PC-3 (cell line): ENCODE data around the gene GLRX. TPM values are rescaled to one million over a fixed set of nuclear protein-coding genes. Genes with fewer than 3 reads are reported as not detected.
A peak's percentile ranks its signal among the peaks of the same experiment; 100 is the strongest.

Source experiments
- ATAC-seq: fragments of 200-7000 bp; cut with Tn5 transposase; 2 replicates; pipeline ENCODE4 v1.9.1; 2020; ENCODE audit warnings: mild to moderate bottlenecking, moderate library complexity
- Bru-seq: library from RNA; stranded (reverse); fragments of 400-500 nt; gene quantifications from one replicate; lab custom pipeline; 2021; lab: Mats Ljungman, UMichigan
- BruChase-seq, 2 experiments: library from RNA; stranded (reverse); fragments of 400-500 nt; gene quantifications; one replicate each; lab custom pipeline; 2021; lab: Mats Ljungman, UMichigan
- BruUV-seq: library from RNA; stranded (reverse); fragments of 400-500 nt; replicated peaks from 2 replicates; lab custom pipeline; 2021; lab: Mats Ljungman, UMichigan
- CTCF ChIA-PET: fragments of 300-600 bp; sonication (Branson Sonifier 250); formaldehyde crosslinking; loops from one replicate; lab custom pipeline; 2022; ENCODE audit warnings: antibody characterized with exemption; lab: Charles Lee
- POLR2A ChIA-PET: fragments of 300-600 bp; sonication (Branson Sonifier 250); formaldehyde crosslinking; loops from one replicate; lab custom pipeline; 2022; ENCODE audit warnings: antibody characterized with exemption; ENCODE audit not compliant: unreplicated experiment; lab: Charles Lee
- DNase-seq: peaks from one replicate; pipeline ENCODE4 v3.0.0-alpha.2; 2015
- H2AFZ ChIP-seq: fragments of 300-600 bp; sonication (generic); 2 replicates; pipeline ENCODE4 v1.6.0; 2016; ENCODE audit warnings: antibody characterized with exemption, low read length
- H3F3A ChIP-seq: fragments of 300-600 bp; sonication (generic); one replicate; pipeline ENCODE4 v1.6.0; 2017; ENCODE audit warnings: antibody characterized with exemption, low read length, control low read depth, mild to moderate bottlenecking; ENCODE audit not compliant: unreplicated experiment
- H3K27ac ChIP-seq: fragments of 300-600 bp; sonication (generic); 2 replicates; pipeline ENCODE4 v1.5.1; 2016; ENCODE audit warnings: mild to moderate bottlenecking, low read length
- H3K27me3 ChIP-seq: fragments of 300-600 bp; sonication (generic); 2 replicates; pipeline ENCODE4 v1.6.1; 2016; ENCODE audit warnings: low read length, mixed read lengths
- H3K36me3 ChIP-seq: fragments of 300-600 bp; sonication (generic); 2 replicates; pipeline ENCODE4 v1.6.1; 2016; ENCODE audit warnings: low read depth, mixed run types, low read length, mixed read lengths
- H3K4me1 ChIP-seq: fragments of 300-600 bp; sonication (generic); 2 replicates; pipeline ENCODE4 v1.5.1; 2016; ENCODE audit warnings: low read length; ENCODE audit not compliant: insufficient read depth
- H3K4me2 ChIP-seq: fragments of 300-600 bp; sonication (generic); 2 replicates; pipeline ENCODE4 v1.6.0; 2016; ENCODE audit warnings: low read length
- H3K4me3 ChIP-seq: fragments of 300-600 bp; sonication (generic); 2 replicates; pipeline ENCODE4 v1.5.1; 2016; ENCODE audit warnings: mild to moderate bottlenecking, low read length, mixed read lengths
- H3K79me2 ChIP-seq: fragments of 300-600 bp; sonication (generic); 2 replicates; pipeline ENCODE4 v1.6.1; 2017; ENCODE audit warnings: low read length, mixed read lengths
- H3K9ac ChIP-seq: fragments of 300-600 bp; sonication (generic); 2 replicates; pipeline ENCODE4 v1.6.0; 2016; ENCODE audit warnings: mild to moderate bottlenecking, low read length
- H3K9me2 ChIP-seq: fragments of 300-600 bp; sonication (generic); replicated peaks from 2 replicates; pipeline ENCODE4 v1.6.1; 2016; ENCODE audit warnings: mixed run types, low read length, mixed read lengths
- H3K9me3 ChIP-seq: fragments of 300-600 bp; sonication (generic); 2 replicates; pipeline ENCODE4 v1.6.1; 2016; ENCODE audit warnings: low read length, mixed read lengths
- H4K20me1 ChIP-seq: fragments of 300-600 bp; sonication (generic); 2 replicates; pipeline ENCODE4 v1.6.1; 2016; ENCODE audit warnings: low read length, mixed read lengths
- EZH2 ChIP-seq: fragments of 300-600 bp; sonication (generic); IDR thresholded peaks from one replicate; pipeline ENCODE4 v1.6.1; 2017; ENCODE audit warnings: antibody characterized with exemption, mild to moderate bottlenecking, low read length; ENCODE audit not compliant: unreplicated experiment
- EZH2phosphoT487 ChIP-seq: fragments of 300-600 bp; sonication (generic); IDR thresholded peaks from 2 replicates; pipeline ENCODE4 v1.6.1; 2018; ENCODE audit warnings: mild to moderate bottlenecking, antibody characterized with exemption, low read length, borderline replicate concordance
- intact Hi-C: fragments of 100-400 bp; cut with micrococcal nuclease; formaldehyde crosslinking; loops from 2 replicates; pipeline ENCODE4 v1.9.0; 2023
- long read RNA-seq: library from polyadenylated mRNA; unstranded; transcript quantifications from one replicate; pipeline ENCODE4 v2.0.0, GENCODE V29; 2021; ENCODE audit not compliant: unreplicated experiment
- total RNA-seq: library from RNA; depleted of rRNA; stranded (reverse); fragments of >200 nt; gene quantifications from 2 replicates; pipeline ENCODE4 v1.2.3, GENCODE V29; 2014; rRNA removed
- TF ChIP-seq, protein P1 (sequence below): fragments of 300-600 bp; sonication (generic); conservative IDR thresholded peaks from 2 replicates; pipeline ENCODE4 v1.5.1; 2017; ENCODE audit warnings: antibody characterized with exemption, low read depth, mild to moderate bottlenecking, low read length

Gene GLRX, protein sequence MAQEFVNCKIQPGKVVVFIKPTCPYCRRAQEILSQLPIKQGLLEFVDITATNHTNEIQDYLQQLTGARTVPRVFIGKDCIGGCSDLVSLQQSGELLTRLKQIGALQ
- total RNA-seq = 24.6 and 27.4 TPM in 2 replicates
- Bru-seq, nascent RNA = percentile 71 among the genes with signal in this experiment
- BruChase-seq, experiment 1, labeled RNA remaining after a 6-hour chase = percentile 78 among the genes with signal in this experiment
- percentile 76 among the genes with signal in this experiment for BruChase-seq, experiment 2, labeled RNA remaining after a 2-hour chase
- long read RNA-seq, transcript GLRX-204 (2 exons, 3,407 nt) = minor isoform, 16 of 179 reads
- long read RNA-seq, transcript GLRX-201 (3 exons, 1,211 nt) = major isoform, 138 of 179 reads
- long read RNA-seq, partial matches to known transcripts = 14 of 179 reads
- long read RNA-seq, other reads (novel, unspliced or antisense) = 3 of 179 reads

DNA sequence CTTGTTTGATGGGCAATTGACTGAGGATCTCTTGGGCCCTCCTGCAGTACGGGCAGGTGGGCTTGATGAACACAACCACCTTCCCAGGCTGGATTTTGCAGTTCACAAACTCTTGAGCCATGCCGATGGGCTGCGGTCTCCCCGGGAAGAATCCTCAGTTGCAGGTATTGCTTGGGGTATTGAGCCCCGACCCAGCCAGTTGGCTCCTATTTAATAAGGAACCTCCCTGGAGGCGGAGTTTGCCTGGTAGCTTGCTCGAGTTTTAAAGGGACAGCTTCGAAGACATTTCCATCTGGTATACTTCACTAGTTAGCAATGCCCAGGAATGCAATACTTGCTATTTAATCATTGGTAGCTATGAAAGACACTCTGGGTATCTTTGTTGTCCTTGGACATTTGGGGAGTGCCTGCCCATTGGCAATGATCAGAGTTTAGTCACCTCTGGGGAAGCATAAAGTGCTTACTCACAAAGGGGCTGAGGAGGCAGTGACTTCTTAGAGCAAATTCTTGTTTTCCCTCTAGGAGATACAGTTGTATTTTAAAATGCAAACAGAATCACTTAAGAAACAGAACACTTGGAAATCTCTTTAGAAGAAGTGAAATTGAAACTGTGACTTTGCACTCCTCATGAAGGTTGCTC, at the start of gene GLRX:
TSS of gene GLRX (minus strand) at position 185 of the 640 bp plus-strand sequence. CDS start at position 121, 64 bp downstream.
- BruUV-seq = no TSS peak
- Histone ChIP-seq H2AFZ (peak within 1 kb of the TSS; percentile 63), H3F3A (peaks cover 6% of the 10 kb centered on the region), H4K20me1 (no peaks in the 10 kb centered on the region), H3K9ac (peak within 1 kb of the TSS; percentile 69), H3K27ac (peak within 1 kb of the TSS; percentile 96), H3K9me3 (no peaks in the 10 kb centered on the region), H3K9me2 (no peaks in the 10 kb centered on the region), H3K27me3 (no peaks in the 10 kb centered on the region), H3K36me3 (no peaks in the 10 kb centered on the region), H3K79me2 (peaks cover 41% of the 10 kb centered on the region), H3K4me2 (peak within 1 kb of the TSS; percentile 87), H3K4me1 (peaks cover 34% of the 10 kb centered on the region), H3K4me3 (peak within 1 kb of the TSS; percentile 73)
- TF ChIP-seq EZH2 (no peak), EZH2phosphoT487 (no peak)
- TF ChIP-seq, protein P1, sequence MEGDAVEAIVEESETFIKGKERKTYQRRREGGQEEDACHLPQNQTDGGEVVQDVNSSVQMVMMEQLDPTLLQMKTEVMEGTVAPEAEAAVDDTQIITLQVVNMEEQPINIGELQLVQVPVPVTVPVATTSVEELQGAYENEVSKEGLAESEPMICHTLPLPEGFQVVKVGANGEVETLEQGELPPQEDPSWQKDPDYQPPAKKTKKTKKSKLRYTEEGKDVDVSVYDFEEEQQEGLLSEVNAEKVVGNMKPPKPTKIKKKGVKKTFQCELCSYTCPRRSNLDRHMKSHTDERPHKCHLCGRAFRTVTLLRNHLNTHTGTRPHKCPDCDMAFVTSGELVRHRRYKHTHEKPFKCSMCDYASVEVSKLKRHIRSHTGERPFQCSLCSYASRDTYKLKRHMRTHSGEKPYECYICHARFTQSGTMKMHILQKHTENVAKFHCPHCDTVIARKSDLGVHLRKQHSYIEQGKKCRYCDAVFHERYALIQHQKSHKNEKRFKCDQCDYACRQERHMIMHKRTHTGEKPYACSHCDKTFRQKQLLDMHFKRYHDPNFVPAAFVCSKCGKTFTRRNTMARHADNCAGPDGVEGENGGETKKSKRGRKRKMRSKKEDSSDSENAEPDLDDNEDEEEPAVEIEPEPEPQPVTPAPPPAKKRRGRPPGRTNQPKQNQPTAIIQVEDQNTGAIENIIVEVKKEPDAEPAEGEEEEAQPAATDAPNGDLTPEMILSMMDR = no peak
- CTCF ChIA-PET = interaction anchor here (2.6 kb wide), 1 partner anchor 41 kb away, joined by 15 read pairs; no protein-coding TSS in a partner anchor
- intact Hi-C loops = loop anchor here (1.0 to 10.0 kb wide), 4 partner anchors 14 to 268 kb away; partner anchors contain the start of genes ARSK, RHOBTB3 and SKIC3
- POLR2A ChIA-PET = interaction anchor here (0.6 to 1.1 kb wide), 12 partner anchors 9 to 892 kb away, joined by 3 to 9 read pairs (median 4); partner anchors contain the start of gene CAST
- peak; percentile 91 for DNase-seq
- ATAC-seq = peak; percentile 70

DNA sequence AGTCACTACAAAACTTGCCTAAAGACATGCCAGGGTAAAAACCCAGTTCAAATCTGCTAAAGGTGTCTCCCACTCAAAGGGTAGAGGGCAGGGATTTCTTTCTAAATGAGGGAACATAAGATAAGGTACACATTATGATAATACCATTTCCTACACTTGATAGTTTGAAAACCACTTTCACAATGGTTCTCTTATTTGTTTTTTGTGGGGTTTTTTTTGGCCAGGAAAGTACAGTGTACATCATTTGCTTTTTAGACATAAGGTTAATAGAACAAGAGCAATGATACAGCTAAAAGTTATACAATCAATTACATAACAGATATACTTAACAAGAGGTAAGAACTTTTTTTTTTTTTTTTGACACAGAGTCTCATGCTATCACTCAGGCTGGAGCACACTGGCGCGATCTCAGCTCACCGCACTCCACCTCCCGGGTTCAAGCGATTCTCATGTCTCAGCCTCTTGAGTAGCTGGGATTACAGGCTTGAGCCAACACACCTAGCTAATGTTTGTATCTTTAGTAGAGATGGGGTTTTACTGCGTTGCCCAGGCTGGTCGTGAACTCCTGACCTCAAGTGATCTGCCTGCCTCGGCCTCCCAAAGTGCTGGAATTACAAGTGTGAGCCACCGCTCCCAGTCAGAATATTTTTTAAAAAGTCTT, 48.8 kb upstream of the GLRX start:
- Histone ChIP-seq H3K4me3 (no peak overlapping the region), H3K9me2 (no peaks in the 10 kb centered on the region), H3K27me3 (no peaks in the 10 kb centered on the region), H2AFZ (no peak overlapping the region), H4K20me1 (no peaks in the 10 kb centered on the region), H3K9ac (no peak overlapping the region), H3K4me1 (peaks cover 7% of the 10 kb centered on the region; the same call in 1 of the 2 replicates), H3K27ac (no peak overlapping the region), H3K9me3 (no peaks in the 10 kb centered on the region), H3K36me3 (no peaks in the 10 kb centered on the region), H3K79me2 (no peaks in the 10 kb centered on the region), H3F3A (no peaks in the 10 kb centered on the region), H3K4me2 (no peak overlapping the region)
- TF ChIP-seq, protein P1 = no peak
- TF ChIP-seq EZH2phosphoT487 = no peak
- no peak for TF ChIP-seq EZH2
- CTCF ChIA-PET = no interaction called here
- no TSS peak for BruUV-seq
- POLR2A ChIA-PET = no interaction called here
- DNase-seq = no peak
- no peak for ATAC-seq
- intact Hi-C loops = no loop called here
